Transverse colon (tissue), 4 donors: ENCODE measurements around the gene NT5E. TPM values are rescaled to one million over a fixed set of nuclear protein-coding genes. Genes with fewer than 3 reads are reported as not detected.

ENCODE experiments used
- DNase-seq: peaks from one replicate; pipeline ENCODE4 v3.0.0-alpha.2; 2019
- H3K27ac ChIP-seq, 4 donors: fragments of 200-600 bp; sonication (generic); 2 replicates each; pipeline ENCODE4 v1.5.1; 2016 to 2018; ENCODE audit warnings: inconsistent platforms in 4 of 4
- H3K27me3 ChIP-seq: fragments of 200-600 bp; sonication (generic); 2 replicates; pipeline ENCODE4 v1.5.1; 2017; ENCODE audit warnings: inconsistent platforms
- H3K36me3 ChIP-seq, 4 donors: fragments of 200-600 bp; sonication (generic); 2 replicates each; pipeline ENCODE4 v1.5.1; 2017 to 2019; ENCODE audit warnings: inconsistent platforms in 4 of 4
- H3K4me1 ChIP-seq, 4 donors: fragments of 200-600 bp; sonication (generic); 2 replicates each; pipeline ENCODE4 v1.5.1; 2017 to 2020; ENCODE audit warnings: inconsistent platforms in 4 of 4
- H3K4me3 ChIP-seq, 4 donors: fragments of 200-600 bp; sonication (generic); 1 replicate in 1 of 4; 2 replicates in 3 of 4; pipeline versions ENCODE4 v1.5.1 to v1.6.1; 2017 to 2019; ENCODE audit warnings: inconsistent platforms in 4 of 4
- H3K9me3 ChIP-seq, 2 donors: fragments of 200-600 bp; sonication (generic); 2 replicates each; pipeline ENCODE4 v1.5.1; 2017 to 2019; ENCODE audit warnings: inconsistent platforms in 2 of 2
- CTCF ChIP-seq, 5 experiments: fragments of 200-600 bp in 3 of 5; fragments of 450-650 bp in 2 of 5; sonication (generic) in 3 of 5; IDR thresholded peaks; 1 replicate in 2 of 5; 2 replicates in 3 of 5; pipeline ENCODE4 v1.5.1; 2016 to 2017; ENCODE audit warnings: antibody characterized with exemption in 5 of 5, inconsistent platforms in 3 of 5, mild to moderate bottlenecking in 2 of 5, moderate library complexity in 1 of 5
- EP300 ChIP-seq: sonication (generic); formaldehyde crosslinking; IDR thresholded peaks from one replicate; pipeline ENCODE4 v1.6.1; 2017; ENCODE audit warnings: antibody characterized with exemption, low read depth
- POLR2A ChIP-seq: fragments of 450-650 bp; IDR thresholded peaks from one replicate; pipeline ENCODE4 v1.6.1; 2016; ENCODE audit warnings: antibody characterized with exemption, mild to moderate bottlenecking, moderate library complexity
- POLR2AphosphoS5 ChIP-seq, 3 donors: sonication (generic); formaldehyde crosslinking; IDR thresholded peaks; one replicate each; pipeline ENCODE4 v1.6.1; 2016; ENCODE audit warnings: antibody characterized with exemption in 3 of 3
- WGBS, 2 donors: methylation state at CpG; one replicate each; pipeline ENCODE4 v1.1.5; 2018; ENCODE audit warnings: low coverage in 1 of 2; 5-methylcytosine and 5-hydroxymethylcytosine counted together
- in situ Hi-C, 4 donors: fragments of 200-750 bp; cut with MboI; loops; one replicate each; pipeline versions ENCODE4 v1.15.0 to v1.15.1; 2017; ENCODE audit warnings: low sequenced_read_pairs in 3 of 4, low pct_ligation_motif_present in 1 of 4, low pct_unique_long_range_greater_than_20kb in 1 of 4
- intact Hi-C: fragments of 100-400 bp; cut with DNase I; formaldehyde crosslinking; loops from one replicate; pipeline ENCODE4 v1.15.1; 2023; ENCODE audit warnings: low total_unique reads
- total RNA-seq, 4 donors: library from RNA; depleted of rRNA; stranded (reverse); fragments of >200 nt; gene quantifications; one replicate each; pipeline ENCODE4 v1.1.0, GENCODE V29; 2016

The NT5E gene
- total RNA-seq, 4 donors from 2014 or later, result 10.5 to 71.8 (median 31.5) TPM

- no peak overlapping the region for H3K27ac ChIP-seq
- in situ Hi-C loops, result no loop called here
- no peak for DNase-seq
- TF ChIP-seq POLR2A, result no peak
- H3K4me3 ChIP-seq, result no peak overlapping the region
- intact Hi-C loops, result no loop called here
- WGBS, 2 donors, result 86 to 91% methylated on average over 5 of the region's 5 CpGs
- peaks cover 0 to 9% of the 10 kb centered on the region in 2 donors for H3K9me3 ChIP-seq
- H3K36me3 ChIP-seq, result no peaks in the 10 kb centered on the region
- no peaks in the 10 kb centered on the region for H3K27me3 ChIP-seq
- no peaks in the 10 kb centered on the region for H3K4me1 ChIP-seq
Observed at GRCh38 chr6:85436939-85437495, 12.9 kb upstream of the NT5E start.

GRCh38 chr6:85443349-85444117 lies 6.3 kb upstream of the NT5E start:
- no peak for DNase-seq
- intact Hi-C loops, result no loop called here
- 80 to 95% methylated on average over 1 of the region's 1 CpG for WGBS, 2 donors
- Histone ChIP-seq H3K4me1 (no peaks in the 10 kb centered on the region), H3K27me3 (no peaks in the 10 kb centered on the region), H3K27ac (no peak overlapping the region), H3K36me3 (no peaks in the 10 kb centered on the region), H3K4me3 (no peak overlapping the region), H3K9me3 (no peaks in the 10 kb centered on the region)
- TF ChIP-seq POLR2AphosphoS5 (IDR thresholded peaks at IDR 0.05), result no peak
- TF ChIP-seq EP300, result no peak
- TF ChIP-seq CTCF (IDR thresholded peaks at IDR 0.05), result no peak
- no peak for TF ChIP-seq POLR2A
- in situ Hi-C loops, result no loop called here

- in situ Hi-C loops, result no loop called here
- Histone ChIP-seq H3K36me3 (no peaks in the 10 kb centered on the region), H3K27me3 (peaks cover 14% of the 10 kb centered on the region), H3K9me3 (no peaks in the 10 kb centered on the region), H3K4me3 (peak overlapping the region; percentile 50 to 65 (median 56)), H3K27ac (peak overlapping the region; percentile 85 to 89 (median 88)), H3K4me1 (peaks cover 3 to 41% (median 30%) of the 10 kb centered on the region in 4 donors)
- peak; percentile 18 for DNase-seq
- no peak for TF ChIP-seq POLR2AphosphoS5 (IDR thresholded peaks at IDR 0.05)
- TF ChIP-seq EP300, result no peak
- TF ChIP-seq POLR2A, result no peak
- TF ChIP-seq CTCF (IDR thresholded peaks at IDR 0.05), result no peak
- intact Hi-C loops, result no loop called here
- WGBS, 2 donors, result 0 to 8% methylated on average over 7 to 24 of the region's 24 CpGs
Observed at GRCh38 chr6:85449388-85449817, 480 bp upstream of the NT5E start.

DNA sequence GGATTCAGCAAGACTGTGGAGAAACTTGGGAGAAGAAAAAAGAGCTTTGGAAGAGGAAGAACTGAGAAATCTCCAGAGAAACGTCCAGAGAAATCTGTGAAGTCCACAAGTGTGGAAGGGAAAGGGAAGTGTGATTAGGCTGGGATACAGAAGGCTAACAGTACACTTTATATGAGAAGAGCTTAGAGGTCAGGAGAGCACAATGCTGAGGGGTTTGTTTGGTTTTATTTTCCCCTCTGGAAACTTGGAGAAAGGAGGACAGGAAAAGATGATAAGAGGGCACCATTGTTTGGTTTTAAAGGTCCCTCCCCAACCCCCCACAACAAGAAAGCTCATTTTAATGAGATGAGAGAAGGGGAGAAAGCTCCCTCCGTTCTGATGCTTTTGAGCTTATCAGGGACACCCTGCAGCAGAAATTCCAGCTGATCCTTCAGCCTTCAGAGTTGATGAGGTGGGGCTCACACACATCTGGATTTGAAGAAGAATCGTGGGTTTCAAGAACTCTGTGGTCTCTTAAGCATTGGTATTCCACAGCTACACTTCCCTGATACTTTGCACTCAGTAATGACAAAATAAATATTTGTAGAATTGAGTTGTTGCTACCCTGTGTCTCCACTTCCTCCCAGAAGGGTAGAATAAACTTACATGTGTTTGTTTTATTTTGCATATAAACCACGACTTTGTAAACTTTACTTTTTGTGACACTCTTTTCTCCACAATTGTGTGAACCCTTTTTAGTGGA lies 1.9 kb downstream of the NT5E start:
- no peak for DNase-seq
- intact Hi-C loops (no loop called here), in situ Hi-C loops (no loop called here)
- H3K27me3 ChIP-seq, result peaks cover 14% of the 10 kb centered on the region
- TF ChIP-seq EP300, result no peak
- TF ChIP-seq CTCF (IDR thresholded peaks at IDR 0.05), result no peak
- no peak for TF ChIP-seq POLR2AphosphoS5 (IDR thresholded peaks at IDR 0.05)
- TF ChIP-seq POLR2A, result no peak
- H3K36me3 ChIP-seq, result no peaks in the 10 kb centered on the region
- peak overlapping the region in 2 of 4 donors; percentile 6 to 65 for H3K4me3 ChIP-seq
- peaks cover 3 to 41% (median 30%) of the 10 kb centered on the region in 4 donors for H3K4me1 ChIP-seq
- WGBS, 2 donors, result 22 to 35% methylated on average over 3 to 4 of the region's 4 CpGs
- H3K9me3 ChIP-seq, result no peaks in the 10 kb centered on the region
- H3K27ac ChIP-seq, result peak overlapping the region; percentile 62 to 88 (median 86)
